ENCODE measurements around the gene CCND1. TPM values are rescaled to one million over a fixed set of nuclear protein-coding genes. Genes with fewer than 3 reads are reported as not detected.

The CCND1 gene
- total RNA-seq, 1 experiment from 2014 or later: 331 TPM

DNA sequence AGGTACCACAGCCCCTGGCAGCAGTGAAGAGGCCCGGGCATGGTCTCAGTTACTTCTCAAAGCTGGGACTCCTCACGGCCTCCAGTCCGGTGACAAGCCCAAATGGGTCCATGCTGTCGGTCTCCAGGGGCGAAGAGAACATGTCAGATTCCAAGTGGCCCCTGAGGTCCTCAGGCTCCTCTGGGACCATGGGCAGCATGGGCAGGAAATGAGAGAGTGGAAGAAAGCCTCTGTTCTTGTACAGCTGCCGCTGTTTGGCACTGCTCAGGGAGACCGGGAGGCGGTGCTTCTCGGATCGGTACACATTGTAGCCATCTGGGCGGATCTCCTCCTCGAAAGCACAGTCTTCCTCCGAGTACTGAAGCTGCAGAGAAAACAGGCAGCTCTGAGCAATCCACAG is 58.3 kb downstream of the CCND1 start:
- no TSS peak for BruUV-seq (replicated peaks)
- Mint-ChIP-seq H3K27ac (ENCODE audit: unreplicated experiment) (no peak overlapping the region), H3K36me3 (ENCODE audit: insufficient read depth, unreplicated experiment) (peaks cover 4% of the 10 kb centered on the region), H3K9me3 (ENCODE audit: unreplicated experiment) (no peaks in the 10 kb centered on the region), H3K27me3 (ENCODE audit: insufficient read depth, unreplicated experiment) (no peaks in the 10 kb centered on the region), H3K4me1 (ENCODE audit: low read depth, unreplicated experiment) (peaks cover 11% of the 10 kb centered on the region), H3K4me3 (ENCODE audit: unreplicated experiment) (no peak overlapping the region)
- ChIA-PET POLR2A (no interaction called here), CTCF (no interaction called here)
- no peak for DNase-seq
- intact Hi-C loops (cut with micrococcal nuclease; ENCODE audit: unreplicated experiment): no loop called here
- Histone ChIP-seq H3K4me3 (ENCODE audit: low read depth, low read length) (no peak overlapping the region), H3K4me1 (peaks cover 10% of the 10 kb centered on the region), H3K36me3 (ENCODE audit: control insufficient read depth, insufficient read depth, low read length) (no peaks in the 10 kb centered on the region), H3K9me3 (no peaks in the 10 kb centered on the region), H3K27me3 (replicated peaks; ENCODE audit: control insufficient read depth, insufficient read depth, low read length) (no peaks in the 10 kb centered on the region)
- TF ChIP-seq CTCF (IDR thresholded peaks at IDR 0.05; ENCODE audit: insufficient read depth in 1 of 2, low read depth in 1 of 2, low read length in 1 of 2, severe bottlenecking in 1 of 2, unreplicated experiment in 1 of 2): no peak

GRCh38 chr11:69700278-69701140 is 59.6 kb downstream of the CCND1 start:
- H3K9me3 ChIP-seq: no peaks in the 10 kb centered on the region
- DNase-seq: peak; percentile 60 to 72
- TF ChIP-seq CTCF (IDR thresholded peaks at IDR 0.05; ENCODE audit: insufficient read depth in 1 of 2, low read depth in 1 of 2, low read length in 1 of 2, severe bottlenecking in 1 of 2, unreplicated experiment in 1 of 2): no peak
- H3K4me3 ChIP-seq (ENCODE audit: low read depth, low read length): no peak overlapping the region
- H3K4me1 ChIP-seq: peaks cover 18% of the 10 kb centered on the region
- Mint-ChIP-seq H3K4me3 (ENCODE audit: unreplicated experiment) (peak overlapping the region; percentile 15), H3K27me3 (ENCODE audit: insufficient read depth, unreplicated experiment) (no peaks in the 10 kb centered on the region), H3K4me1 (ENCODE audit: low read depth, unreplicated experiment) (peaks cover 15% of the 10 kb centered on the region), H3K27ac (ENCODE audit: unreplicated experiment) (peak overlapping the region; percentile 36), H3K36me3 (ENCODE audit: insufficient read depth, unreplicated experiment) (peaks cover 4% of the 10 kb centered on the region), H3K9me3 (ENCODE audit: unreplicated experiment) (no peaks in the 10 kb centered on the region)
- no peaks in the 10 kb centered on the region for H3K36me3 ChIP-seq (ENCODE audit: control insufficient read depth, insufficient read depth, low read length)
- ChIA-PET CTCF (interaction anchor here (0.6 to 1.3 kb wide), 4 partner anchors 9 to 270 kb away, joined by 3 to 11 read pairs (median 4); no protein-coding TSS in a partner anchor), POLR2A (interaction anchor here (0.7 kb wide), 1 partner anchor 25 kb away, joined by 4 read pairs; no protein-coding TSS in a partner anchor)
- no TSS peak for BruUV-seq (replicated peaks)
- H3K27me3 ChIP-seq (replicated peaks; ENCODE audit: control insufficient read depth, insufficient read depth, low read length): no peaks in the 10 kb centered on the region
- intact Hi-C loops (cut with micrococcal nuclease; ENCODE audit: unreplicated experiment): loop anchor here (1.0 kb wide), 1 partner anchor 9 kb away; no protein-coding TSS in a partner anchor

DNA sequence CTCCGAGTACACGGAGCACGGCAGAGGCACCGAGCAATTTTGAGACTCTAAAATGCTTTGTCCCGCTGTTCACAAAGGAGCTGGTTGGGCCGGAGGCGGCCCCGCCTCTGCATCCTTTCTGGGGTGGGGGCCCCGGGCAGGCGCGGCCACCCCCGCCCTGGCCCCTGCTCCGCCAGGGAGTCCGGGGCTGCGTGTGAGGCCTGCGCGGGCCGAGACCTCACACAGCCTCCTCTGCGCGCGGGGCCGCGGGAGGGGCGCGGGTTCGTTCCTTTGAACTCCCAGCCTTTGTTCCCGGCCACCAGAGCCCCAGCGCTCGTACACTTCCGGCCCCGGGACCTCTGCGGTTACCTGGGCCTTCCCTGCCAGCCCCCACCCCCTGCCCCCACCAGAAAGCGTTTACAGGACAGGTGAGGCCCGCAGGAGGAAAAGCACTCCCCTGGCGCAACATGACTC is 61.3 kb downstream of the CCND1 start:
- no peak for DNase-seq
- no TSS peak for BruUV-seq (replicated peaks)

More for the DNA sequence above, 61.3 kb downstream of the CCND1 start:
- TF ChIP-seq CTCF (IDR thresholded peaks at IDR 0.05; ENCODE audit: insufficient read depth in 1 of 2, low read depth in 1 of 2, low read length in 1 of 2, severe bottlenecking in 1 of 2, unreplicated experiment in 1 of 2): no peak
- H3K4me1 Mint-ChIP-seq (ENCODE audit: low read depth, unreplicated experiment): peaks cover 23% of the 10 kb centered on the region
- no peaks in the 10 kb centered on the region for H3K27me3 Mint-ChIP-seq (ENCODE audit: insufficient read depth, unreplicated experiment)
- Histone ChIP-seq H3K4me1 (peaks cover 28% of the 10 kb centered on the region), H3K4me3 (ENCODE audit: low read depth, low read length) (no peak overlapping the region), H3K36me3 (ENCODE audit: control insufficient read depth, insufficient read depth, low read length) (no peaks in the 10 kb centered on the region), H3K9me3 (no peaks in the 10 kb centered on the region), H3K27me3 (replicated peaks; ENCODE audit: control insufficient read depth, insufficient read depth, low read length) (no peaks in the 10 kb centered on the region)
- ChIA-PET CTCF (no interaction called here), POLR2A (no interaction called here)
- H3K27ac Mint-ChIP-seq (ENCODE audit: unreplicated experiment): no peak overlapping the region
- no peak overlapping the region for H3K4me3 Mint-ChIP-seq (ENCODE audit: unreplicated experiment)
- peaks cover 4% of the 10 kb centered on the region for H3K36me3 Mint-ChIP-seq (ENCODE audit: insufficient read depth, unreplicated experiment)
- intact Hi-C loops (cut with micrococcal nuclease; ENCODE audit: unreplicated experiment): no loop called here
- no peaks in the 10 kb centered on the region for H3K9me3 Mint-ChIP-seq (ENCODE audit: unreplicated experiment)
